HG03342 (cell line): Measurements from ENCODE around the gene CLCC1.
A peak's percentile ranks its signal among the peaks of the same experiment; 100 is the strongest.
"Not testable (repeated sequence)": the region's sequence is repeated elsewhere in the genome, so short reads cannot be mapped to it uniquely, and the experiment has no call there.

Source experiments
- ATAC-seq: cut with Tn5 transposase; IDR thresholded peaks from one replicate; pipeline ENCODE4 v1.9.1; 2021; ENCODE audit warnings: mild to moderate bottlenecking, moderate library complexity; ENCODE audit not compliant: unreplicated experiment

The CLCC1 gene

GRCh38 chr1:108963052-108963686 is at the start of gene CLCC1:
Gene CLCC1, minus strand, starts transcription at chr1:108963484. Its CDS starts 13,047 bp downstream, at chr1:108950437.
- peak; percentile 95 for ATAC-seq

- ATAC-seq: no peak
Observed at GRCh38 chr1:109011335-109011734, 48.1 kb upstream of the CLCC1 start.

GRCh38 chr1:108996622-108997021 is 33.3 kb upstream of the CLCC1 start:
- ATAC-seq: not testable (repeated sequence)

- no peak for ATAC-seq
Observed at GRCh38 chr1:108983114-108983513, 19.8 kb upstream of the CLCC1 start.

GRCh38 chr1:108976658-108977057 is 13.4 kb upstream of the CLCC1 start:
- no peak for ATAC-seq

- ATAC-seq: no peak
Observed at GRCh38 chr1:108972951-108973350, 9.7 kb upstream of the CLCC1 start.

GRCh38 chr1:108969346-108969745 is 6.1 kb upstream of the CLCC1 start:
- ATAC-seq: no peak

GRCh38 chr1:108962681-108963051 is 618 bp downstream of the CLCC1 start:
- ATAC-seq: no peak

- no peak for ATAC-seq
Observed at GRCh38 chr1:108961752-108962486, 1.4 kb downstream of the CLCC1 start.

- ATAC-seq: no peak
Observed at GRCh38 chr1:108961198-108961597, 2.1 kb downstream of the CLCC1 start.

GRCh38 chr1:108960719-108961118 is 2.6 kb downstream of the CLCC1 start:
- ATAC-seq: no peak

- no peak for ATAC-seq
Observed at GRCh38 chr1:108957888-108958287, 5.4 kb downstream of the CLCC1 start.

- ATAC-seq: no peak
Observed at GRCh38 chr1:108955881-108956280, 7.4 kb downstream of the CLCC1 start.

GRCh38 chr1:108955111-108955510 is 8.2 kb downstream of the CLCC1 start:
- no peak for ATAC-seq

GRCh38 chr1:108953452-108953851 is 9.8 kb downstream of the CLCC1 start:
- no peak for ATAC-seq

GRCh38 chr1:108951242-108951641 is 12.0 kb downstream of the CLCC1 start:
- no peak for ATAC-seq

- no peak for ATAC-seq
Observed at GRCh38 chr1:108949044-108949443, 14.2 kb downstream of the CLCC1 start.

GRCh38 chr1:108947871-108948525 is 15.3 kb downstream of the CLCC1 start:
- ATAC-seq: no peak

- ATAC-seq: no peak
Observed at GRCh38 chr1:108936170-108936569, 27.1 kb downstream of the CLCC1 start.

- no peak for ATAC-seq
Observed at GRCh38 chr1:108933944-108934343, 29.3 kb downstream of the CLCC1 start.

- ATAC-seq: not testable (repeated sequence)
Observed at GRCh38 chr1:108927565-108927964, 35.7 kb downstream of the CLCC1 start.

- no peak for ATAC-seq
Observed at GRCh38 chr1:108925920-108926319, 37.4 kb downstream of the CLCC1 start.
